Endothelial cell of umbilical vein (primary cell): Measurements from ENCODE around the gene YTHDC1. TPM values are rescaled to one million over a fixed set of nuclear protein-coding genes. Genes with fewer than 3 reads are reported as not detected.

Experiments
- BruUV-seq: library from RNA; stranded (reverse); fragments of 400-500 nt; replicated peaks from 2 replicates; lab custom pipeline; 2021; lab: Mats Ljungman, UMichigan
- CTCF ChIA-PET: fragments of 300-600, 350-600 bp; sonication (Branson Sonifier 250); formaldehyde crosslinking; loops from one replicate; lab custom pipeline; 2021; ENCODE audit warnings: antibody characterized with exemption, inconsistent platforms; lab: Charles Lee
- POLR2A ChIA-PET: fragments of 300-600, 350-600 bp; sonication (Branson Sonifier 250); formaldehyde crosslinking; loops from one replicate; lab custom pipeline; 2021; ENCODE audit warnings: antibody characterized with exemption, inconsistent platforms; lab: Charles Lee
- DNase-seq: peaks from one replicate; pipeline ENCODE4 v3.0.0-alpha.2; 2011; ENCODE audit warnings: low read depth, low spot score
- FAIRE-seq: peaks from 2 replicates; lab custom pipeline; 2011; peaks lifted over from hg19 to GRCh38; lab: Jason Lieb, UNC
- H2AFZ ChIP-seq: 2 replicates; pipeline ENCODE4 v1.6.0; 2012; ENCODE audit warnings: low read depth, low read length, control low read depth, inconsistent platforms
- H3K27ac ChIP-seq: 2 replicates; pipeline ENCODE4 v1.5.1; 2011; ENCODE audit warnings: low read depth, mild to moderate bottlenecking, control low read depth, low read length, moderate library complexity; ENCODE audit not compliant: insufficient read depth
- H3K27me3 ChIP-seq, 2 experiments: 2 replicates each; pipeline versions ENCODE4 v1.6.0 to v1.6.1; 2011; ENCODE audit warnings: low read length in 2 of 2, mixed read lengths in 1 of 2; ENCODE audit not compliant: control insufficient read depth in 2 of 2, insufficient read depth in 2 of 2
- H3K36me3 ChIP-seq, 2 experiments: 2 replicates in 1 of 2; 3 replicates in 1 of 2; pipeline ENCODE4 v1.5.1; 2011; ENCODE audit warnings: low read length in 2 of 2, mild to moderate bottlenecking in 1 of 2, moderate library complexity in 1 of 2; ENCODE audit not compliant: control insufficient read depth in 2 of 2, insufficient read depth in 2 of 2; ENCODE audit errors: extremely low read depth in 1 of 2
- H3K4me1 ChIP-seq: 3 replicates; pipeline ENCODE4 v1.5.1; 2011; ENCODE audit warnings: mild to moderate bottlenecking, low read length; ENCODE audit not compliant: control insufficient read depth, insufficient read depth; ENCODE audit errors: extremely low read depth
- H3K4me2 ChIP-seq: 2 replicates; pipeline ENCODE4 v1.6.1; 2011; ENCODE audit warnings: low read length, control low read depth, mixed read lengths; ENCODE audit not compliant: insufficient read depth
- H3K4me3 ChIP-seq, 3 experiments: fragments of 200-600 bp in 1 of 3; sonication (generic), shearing (Covaris generic) in 1 of 3; replicated peaks in 1 of 3; 2 replicates each; pipeline ENCODE4 v1.5.1; 2011 to 2016; ENCODE audit warnings: control low read depth in 3 of 3, low read length in 3 of 3, mild to moderate bottlenecking in 2 of 3, inconsistent platforms in 1 of 3, low read depth in 1 of 3, moderate library complexity in 1 of 3; ENCODE audit not compliant: insufficient read depth in 1 of 3
- H3K79me2 ChIP-seq: 2 replicates; pipeline ENCODE4 v1.6.0; 2012; ENCODE audit warnings: low read length, inconsistent platforms; ENCODE audit not compliant: control insufficient read depth, insufficient read depth
- H3K9ac ChIP-seq: replicated peaks from 2 replicates; pipeline ENCODE3; 2011; ENCODE audit warnings: low read length, control low read depth; ENCODE audit not compliant: insufficient read depth; ENCODE audit errors: extremely low read depth
- H3K9me1 ChIP-seq: replicated peaks from 3 replicates; pipeline ENCODE4 v1.6.0; 2011; ENCODE audit warnings: mild to moderate bottlenecking, low read length; ENCODE audit not compliant: control insufficient read depth, insufficient read depth; ENCODE audit errors: extremely low read depth
- H3K9me3 ChIP-seq: replicated peaks from 2 replicates; pipeline ENCODE4 v1.5.1; 2012; ENCODE audit warnings: low read length, inconsistent platforms; ENCODE audit not compliant: control insufficient read depth, insufficient read depth
- H4K20me1 ChIP-seq: replicated peaks from 2 replicates; pipeline ENCODE3; 2011; ENCODE audit warnings: mild to moderate bottlenecking, low read length; ENCODE audit not compliant: control insufficient read depth, insufficient read depth; ENCODE audit errors: extremely low read depth
- CTCF ChIP-seq, 2 donors: IDR thresholded peaks; 1 replicate in 1 of 2; 2 replicates in 1 of 2; pipeline ENCODE4 v1.5.1; 2011; ENCODE audit warnings: low read length in 2 of 2, mild to moderate bottlenecking in 2 of 2, moderate library complexity in 2 of 2, control low read depth in 1 of 2, inconsistent platforms in 1 of 2, low read depth in 1 of 2; ENCODE audit not compliant: insufficient read depth in 1 of 2; ENCODE audit errors: extremely low read depth in 1 of 2
- EZH2 ChIP-seq: IDR thresholded peaks from 2 replicates; pipeline ENCODE4 v1.6.1; 2012; ENCODE audit warnings: borderline replicate concordance, low read depth, mild to moderate bottlenecking, moderate library complexity, low read length, inconsistent platforms; ENCODE audit not compliant: severe bottlenecking
- FOS ChIP-seq: IDR thresholded peaks from 2 replicates; pipeline ENCODE4 v1.6.1; 2011; ENCODE audit warnings: mild to moderate bottlenecking, low read length, moderate library complexity, borderline replicate concordance; ENCODE audit not compliant: insufficient read depth
- GATA2 ChIP-seq: IDR thresholded peaks from 2 replicates; pipeline ENCODE4 v1.7.0; 2011; ENCODE audit warnings: low read depth, mild to moderate bottlenecking, moderate library complexity, mixed read lengths, low read length; ENCODE audit not compliant: insufficient read length, insufficient read depth
- JUN ChIP-seq: IDR thresholded peaks from 2 replicates; pipeline ENCODE4 v1.6.1; 2011; ENCODE audit warnings: borderline replicate concordance, low read depth; ENCODE audit not compliant: insufficient read length, insufficient read depth
- MAX ChIP-seq: IDR thresholded peaks from 2 replicates; pipeline ENCODE4 v1.6.1; 2011; ENCODE audit not compliant: insufficient read depth, insufficient read length
- MYC ChIP-seq: IDR thresholded peaks from one replicate; pipeline ENCODE4 v1.6.1; 2011; ENCODE audit warnings: mild to moderate bottlenecking, low read depth, low read length
- POLR2A ChIP-seq: IDR thresholded peaks from 2 replicates; pipeline ENCODE4 v1.6.1; 2012; ENCODE audit warnings: low read depth, mild to moderate bottlenecking, control low read depth, low read length
- dilution Hi-C: fragments of 300-500 bp; cut with MboI; formaldehyde crosslinking; loops from one replicate; pipeline ENCODE4 v1.15.0; 2019; ENCODE audit warnings: low sequenced_read_pairs; ENCODE audit not compliant: extremely low pct_ligation_motif_present
- intact Hi-C: fragments of 100-400 bp; cut with micrococcal nuclease; formaldehyde crosslinking; loops from one replicate; pipeline ENCODE4 v1.10.0; 2022
- polyA plus RNA-seq, 4 experiments: library from polyadenylated mRNA; depleted of rRNA in 3 of 4; stranded (reverse) in 3 of 4; unstranded in 1 of 4; fragments of >200 nt; gene quantifications; 2 replicates each; pipeline versions ENCODE4 v1.2.1 to v1.2.3, GENCODE V29; 2011 to 2012; ENCODE audit warnings: missing spikeins in 1 of 4
- total RNA-seq: library from RNA; stranded (reverse); gene quantifications from 2 replicates; pipeline ENCODE4 v1.2.3, GENCODE V29; 2021

The YTHDC1 gene
- total and polyA plus RNA-seq, 2 donors (not counting 3 experiments of a cell fraction or from before 2014, with no cell fraction given) = 17.8 to 60.4 TPM

GRCh38 chr4:68358988-68359387, 9.1 kb upstream of the YTHDC1 start:
- Histone ChIP-seq H4K20me1 (no peaks in the 10 kb centered on the region), H3K27ac (no peak overlapping the region), H3K36me3 (no peaks in the 10 kb centered on the region), H3K4me2 (no peak overlapping the region), H3K9ac (no peak overlapping the region), H3K79me2 (no peaks in the 10 kb centered on the region), H3K9me1 (no peaks in the 10 kb centered on the region), H3K9me3 (no peaks in the 10 kb centered on the region), H3K4me3 (no peak overlapping the region), H2AFZ (no peak overlapping the region), H3K4me1 (no peaks in the 10 kb centered on the region), H3K27me3 (peaks cover 11 to 19% of the 10 kb centered on the region in 2 experiments)
- ChIA-PET POLR2A (no interaction called here), CTCF (no interaction called here)
- no peak for FAIRE-seq
- dilution Hi-C loops (no loop called here), intact Hi-C loops (no loop called here)
- TF ChIP-seq EZH2 = no peak
- TF ChIP-seq GATA2 = no peak
- no peak for TF ChIP-seq MAX
- no peak for TF ChIP-seq MYC
- TF ChIP-seq FOS = no peak
- no peak for TF ChIP-seq CTCF (IDR thresholded peaks at IDR 0.05; ENCODE audit: extremely low read depth in 1 of 2, insufficient read depth in 1 of 2, low read depth in 1 of 2, low read length in 2 of 2)
- TF ChIP-seq POLR2A = no peak
- no peak for TF ChIP-seq JUN
- BruUV-seq = no TSS peak
- DNase-seq = no peak
